Measurements from ENCODE around the gene IRF5. TPM values are rescaled to one million over a fixed set of nuclear protein-coding genes. Genes with fewer than 3 reads are reported as not detected.

IRF5 gene
- total and polyA plus RNA-seq, 10 of the 15 experiments (the other 5 are each of a cell fraction or from before 2014, with no cell fraction given): 5.4 to 90.3 (median 61.7) TPM

DNA sequence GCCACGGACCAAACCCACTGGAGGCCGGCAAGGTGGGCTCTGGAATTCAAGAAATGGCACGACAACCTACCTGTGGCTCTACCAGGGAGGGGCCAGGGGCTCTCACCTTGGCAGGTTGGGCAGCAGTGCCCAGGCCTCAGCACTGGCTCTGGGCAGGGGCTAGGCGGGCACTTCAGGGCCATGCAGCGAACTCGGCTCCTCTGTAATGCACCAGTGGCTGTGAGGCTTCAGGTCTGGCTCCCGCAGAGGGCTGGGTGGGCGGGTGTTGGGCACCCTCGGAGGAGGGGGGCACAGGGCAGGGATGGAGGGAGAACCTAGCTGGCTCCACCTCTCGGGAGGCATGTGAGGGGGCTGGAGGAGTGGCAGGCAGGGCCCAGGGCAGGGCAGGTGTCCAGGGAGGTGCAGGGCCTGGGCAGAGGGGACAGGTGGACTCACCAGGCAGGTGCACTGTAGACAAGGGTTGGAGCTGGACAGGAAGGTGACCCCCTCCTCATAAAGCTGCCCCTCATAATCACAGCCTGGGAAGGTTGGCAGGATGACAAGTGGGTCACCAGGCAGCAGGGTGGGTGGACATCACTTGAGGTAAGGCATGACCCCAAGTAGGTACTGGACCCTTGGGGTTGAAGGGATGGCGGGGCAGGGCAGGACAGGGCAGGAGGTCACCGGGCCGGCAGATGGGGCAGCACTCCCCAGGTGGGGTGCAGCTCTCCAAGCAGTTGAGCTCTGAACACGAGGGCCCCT lies 33.9 kb upstream of the IRF5 start (continued):
- TF ChIP-seq, protein P1, sequence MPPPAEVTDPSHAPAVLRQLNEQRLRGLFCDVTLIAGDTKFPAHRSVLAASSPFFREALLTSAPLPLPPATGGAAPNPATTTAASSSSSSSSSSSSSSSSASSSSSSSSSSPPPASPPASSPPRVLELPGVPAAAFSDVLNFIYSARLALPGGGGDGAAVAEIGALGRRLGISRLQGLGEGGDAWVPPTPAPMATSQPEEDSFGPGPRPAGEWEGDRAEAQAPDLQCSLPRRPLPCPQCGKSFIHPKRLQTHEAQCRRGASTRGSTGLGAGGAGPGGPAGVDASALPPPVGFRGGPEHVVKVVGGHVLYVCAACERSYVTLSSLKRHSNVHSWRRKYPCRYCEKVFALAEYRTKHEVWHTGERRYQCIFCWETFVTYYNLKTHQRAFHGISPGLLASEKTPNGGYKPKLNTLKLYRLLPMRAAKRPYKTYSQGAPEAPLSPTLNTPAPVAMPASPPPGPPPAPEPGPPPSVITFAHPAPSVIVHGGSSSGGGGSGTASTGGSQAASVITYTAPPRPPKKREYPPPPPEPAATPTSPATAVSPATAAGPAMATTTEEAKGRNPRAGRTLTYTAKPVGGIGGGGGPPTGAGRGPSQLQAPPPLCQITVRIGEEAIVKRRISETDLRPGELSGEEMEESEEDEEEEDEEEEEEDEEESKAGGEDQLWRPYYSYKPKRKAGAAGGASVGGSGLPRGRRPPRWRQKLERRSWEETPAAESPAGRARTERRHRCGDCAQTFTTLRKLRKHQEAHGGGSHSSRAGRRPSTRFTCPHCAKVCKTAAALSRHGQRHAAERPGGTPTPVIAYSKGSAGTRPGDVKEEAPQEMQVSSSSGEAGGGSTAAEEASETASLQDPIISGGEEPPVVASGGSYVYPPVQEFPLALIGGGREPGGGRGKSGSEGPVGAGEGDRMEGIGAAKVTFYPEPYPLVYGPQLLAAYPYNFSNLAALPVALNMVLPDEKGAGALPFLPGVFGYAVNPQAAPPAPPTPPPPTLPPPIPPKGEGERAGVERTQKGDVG (CRISPR knock-in tag; IDR thresholded peaks at IDR 0.05): no peak
- TF ChIP-seq TCF12 (IDR thresholded peaks at IDR 0.05; ENCODE audit: low read depth, low read length): no peak
- TF ChIP-seq, protein P2, sequence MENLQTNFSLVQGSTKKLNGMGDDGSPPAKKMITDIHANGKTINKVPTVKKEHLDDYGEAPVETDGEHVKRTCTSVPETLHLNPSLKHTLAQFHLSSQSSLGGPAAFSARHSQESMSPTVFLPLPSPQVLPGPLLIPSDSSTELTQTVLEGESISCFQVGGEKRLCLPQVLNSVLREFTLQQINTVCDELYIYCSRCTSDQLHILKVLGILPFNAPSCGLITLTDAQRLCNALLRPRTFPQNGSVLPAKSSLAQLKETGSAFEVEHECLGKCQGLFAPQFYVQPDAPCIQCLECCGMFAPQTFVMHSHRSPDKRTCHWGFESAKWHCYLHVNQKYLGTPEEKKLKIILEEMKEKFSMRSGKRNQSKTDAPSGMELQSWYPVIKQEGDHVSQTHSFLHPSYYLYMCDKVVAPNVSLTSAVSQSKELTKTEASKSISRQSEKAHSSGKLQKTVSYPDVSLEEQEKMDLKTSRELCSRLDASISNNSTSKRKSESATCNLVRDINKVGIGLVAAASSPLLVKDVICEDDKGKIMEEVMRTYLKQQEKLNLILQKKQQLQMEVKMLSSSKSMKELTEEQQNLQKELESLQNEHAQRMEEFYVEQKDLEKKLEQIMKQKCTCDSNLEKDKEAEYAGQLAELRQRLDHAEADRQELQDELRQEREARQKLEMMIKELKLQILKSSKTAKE (IDR thresholded peaks at IDR 0.05; ENCODE audit: low read depth, poor library complexity, severe bottlenecking): no peak
- no peak for TF ChIP-seq SREBF1 (IDR thresholded peaks at IDR 0.05; ENCODE audit: low read length)
